Epithelial cell of proximal tubule (primary cell): ENCODE results near the gene ISG20L2. TPM values are rescaled to one million over a fixed set of nuclear protein-coding genes. Genes with fewer than 3 reads are reported as not detected.

Source experiments
- DNase-seq: peaks from one replicate; pipeline ENCODE4 v3.0.0-alpha.2; 2011; ENCODE audit warnings: low read depth
- H3K4me3 ChIP-seq: 2 replicates; pipeline ENCODE4 v1.5.1; 2011; ENCODE audit warnings: low read depth, mild to moderate bottlenecking, low read length
- CTCF ChIP-seq: conservative IDR thresholded peaks from 2 replicates; pipeline ENCODE4 v1.5.1; 2012; ENCODE audit warnings: low read depth, mild to moderate bottlenecking, low read length
- total RNA-seq: library from RNA; depleted of rRNA; stranded (reverse); fragments of >200 nt; gene quantifications from 2 replicates; pipeline ENCODE4 v1.2.3, GENCODE V29; 2015

Gene ISG20L2
- total RNA-seq, 1 donor from 2014 or later = 19.4 TPM

- TF ChIP-seq CTCF = peak; percentile 99
- no peak for DNase-seq
- H3K4me3 ChIP-seq = peak overlapping the region; percentile 100
These were observed 2.8 kb downstream of the ISG20L2 start for GRCh38 chr1:156725683-156726280.

GRCh38 chr1:156721535-156721934, 7.0 kb downstream of the ISG20L2 start:
- no peak for DNase-seq
- no peak overlapping the region for H3K4me3 ChIP-seq
- no peak for TF ChIP-seq CTCF

GRCh38 chr1:156721131-156721530, 7.4 kb downstream of the ISG20L2 start:
- TF ChIP-seq CTCF = no peak
- DNase-seq = no peak
- H3K4me3 ChIP-seq = no peak overlapping the region

- DNase-seq = no peak
- TF ChIP-seq CTCF = no peak
- H3K4me3 ChIP-seq = no peak overlapping the region
These were observed 11.2 kb downstream of the ISG20L2 start for GRCh38 chr1:156717351-156717750.

- no peak for TF ChIP-seq CTCF
- no peak for DNase-seq
- no peak overlapping the region for H3K4me3 ChIP-seq
These were observed 13.7 kb downstream of the ISG20L2 start for GRCh38 chr1:156714830-156715229.

- TF ChIP-seq CTCF = no peak
- no peak overlapping the region for H3K4me3 ChIP-seq
- DNase-seq = no peak
These were observed 15.9 kb downstream of the ISG20L2 start for GRCh38 chr1:156712626-156713025.
